ENCODE measurements around the gene NKD2.

GRCh38 chr5:961002-961710 lies 47.4 kb upstream of the NKD2 start:
- TF ChIP-seq, protein P1, sequence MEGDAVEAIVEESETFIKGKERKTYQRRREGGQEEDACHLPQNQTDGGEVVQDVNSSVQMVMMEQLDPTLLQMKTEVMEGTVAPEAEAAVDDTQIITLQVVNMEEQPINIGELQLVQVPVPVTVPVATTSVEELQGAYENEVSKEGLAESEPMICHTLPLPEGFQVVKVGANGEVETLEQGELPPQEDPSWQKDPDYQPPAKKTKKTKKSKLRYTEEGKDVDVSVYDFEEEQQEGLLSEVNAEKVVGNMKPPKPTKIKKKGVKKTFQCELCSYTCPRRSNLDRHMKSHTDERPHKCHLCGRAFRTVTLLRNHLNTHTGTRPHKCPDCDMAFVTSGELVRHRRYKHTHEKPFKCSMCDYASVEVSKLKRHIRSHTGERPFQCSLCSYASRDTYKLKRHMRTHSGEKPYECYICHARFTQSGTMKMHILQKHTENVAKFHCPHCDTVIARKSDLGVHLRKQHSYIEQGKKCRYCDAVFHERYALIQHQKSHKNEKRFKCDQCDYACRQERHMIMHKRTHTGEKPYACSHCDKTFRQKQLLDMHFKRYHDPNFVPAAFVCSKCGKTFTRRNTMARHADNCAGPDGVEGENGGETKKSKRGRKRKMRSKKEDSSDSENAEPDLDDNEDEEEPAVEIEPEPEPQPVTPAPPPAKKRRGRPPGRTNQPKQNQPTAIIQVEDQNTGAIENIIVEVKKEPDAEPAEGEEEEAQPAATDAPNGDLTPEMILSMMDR (optimal IDR thresholded peaks at IDR 0.05 in 1 of 3, IDR thresholded peaks at IDR 0.05 in 1 of 3, conservative IDR thresholded peaks at IDR 0.05 in 1 of 3; ENCODE audit: extremely low read depth in 1 of 3, insufficient read depth in 2 of 3, low read length in 3 of 3) = no peak
- no peak for TF ChIP-seq EZH2 (IDR thresholded peaks at IDR 0.05; ENCODE audit: low read length)
